GM18868 (cell line): ENCODE results near the gene EDDM13.
"Not testable (repeated sequence)": the region's sequence is repeated elsewhere in the genome, so short reads cannot be mapped to it uniquely, and the experiment has no call there.

ENCODE experiments used
- ATAC-seq: cut with Tn5 transposase; IDR thresholded peaks from one replicate; pipeline ENCODE4 v1.9.1; 2021; ENCODE audit warnings: mild to moderate bottlenecking, moderate library complexity; ENCODE audit not compliant: unreplicated experiment

Gene EDDM13

GRCh38 chr19:56294549-56294948 lies 22.0 kb downstream of the EDDM13 start:
- no peak for ATAC-seq

GRCh38 chr19:56295531-56296455 lies 23.2 kb downstream of the EDDM13 start:
- ATAC-seq: no peak

- no peak for ATAC-seq
These were observed 24.5 kb downstream of the EDDM13 start for GRCh38 chr19:56297010-56297409.

GRCh38 chr19:56299688-56300087 lies 27.1 kb downstream of the EDDM13 start:
- no peak for ATAC-seq

- ATAC-seq: no peak
These were observed 28.6 kb downstream of the EDDM13 start for GRCh38 chr19:56301155-56301554.

- no peak for ATAC-seq
These were observed 29.5 kb downstream of the EDDM13 start for GRCh38 chr19:56301886-56302620.

DNA sequence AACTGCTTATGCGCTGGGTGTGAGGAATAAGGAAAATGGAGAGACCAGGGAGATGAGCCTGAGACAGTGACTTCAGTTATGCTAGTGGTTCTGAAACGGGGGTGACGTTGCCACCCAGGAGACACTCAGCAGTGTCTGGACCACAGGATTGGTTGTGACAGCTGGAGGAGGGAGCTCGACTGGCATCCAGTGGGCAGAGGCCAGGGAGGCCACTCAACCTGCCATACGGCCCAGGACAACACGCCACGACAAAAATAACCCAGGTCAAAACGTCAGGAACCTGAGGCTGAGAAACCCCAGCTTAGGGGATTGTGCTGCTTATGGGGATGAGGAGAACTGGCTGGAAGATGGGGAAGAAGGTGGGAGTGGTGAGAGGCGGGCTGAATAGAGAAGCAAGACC lies 31.7 kb downstream of the EDDM13 start:
- ATAC-seq: no peak

DNA sequence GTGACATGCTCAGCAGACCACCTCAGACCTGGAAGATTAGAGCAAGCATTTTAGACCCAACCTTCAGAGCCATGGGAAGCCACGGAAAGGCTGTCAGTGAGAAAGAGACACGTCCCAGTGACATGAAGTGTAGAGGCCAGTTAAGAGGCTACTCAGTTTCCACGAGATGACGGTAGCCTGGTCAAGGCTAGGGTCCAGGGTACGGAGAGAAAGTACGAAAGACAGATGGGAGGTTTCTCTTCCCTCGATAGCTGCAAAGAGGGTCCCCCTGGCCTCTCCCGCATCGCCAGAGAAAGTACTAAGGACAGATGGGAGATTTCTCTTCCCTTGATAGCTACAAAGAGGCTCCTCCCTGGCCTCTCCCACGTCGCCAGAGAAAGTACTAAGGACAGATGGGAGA lies 33.5 kb downstream of the EDDM13 start:
- ATAC-seq: no peak

GRCh38 chr19:56307062-56307461 lies 34.5 kb downstream of the EDDM13 start:
- not testable (repeated sequence) for ATAC-seq

- no peak for ATAC-seq
These were observed 36.2 kb downstream of the EDDM13 start for GRCh38 chr19:56308792-56309191.

DNA sequence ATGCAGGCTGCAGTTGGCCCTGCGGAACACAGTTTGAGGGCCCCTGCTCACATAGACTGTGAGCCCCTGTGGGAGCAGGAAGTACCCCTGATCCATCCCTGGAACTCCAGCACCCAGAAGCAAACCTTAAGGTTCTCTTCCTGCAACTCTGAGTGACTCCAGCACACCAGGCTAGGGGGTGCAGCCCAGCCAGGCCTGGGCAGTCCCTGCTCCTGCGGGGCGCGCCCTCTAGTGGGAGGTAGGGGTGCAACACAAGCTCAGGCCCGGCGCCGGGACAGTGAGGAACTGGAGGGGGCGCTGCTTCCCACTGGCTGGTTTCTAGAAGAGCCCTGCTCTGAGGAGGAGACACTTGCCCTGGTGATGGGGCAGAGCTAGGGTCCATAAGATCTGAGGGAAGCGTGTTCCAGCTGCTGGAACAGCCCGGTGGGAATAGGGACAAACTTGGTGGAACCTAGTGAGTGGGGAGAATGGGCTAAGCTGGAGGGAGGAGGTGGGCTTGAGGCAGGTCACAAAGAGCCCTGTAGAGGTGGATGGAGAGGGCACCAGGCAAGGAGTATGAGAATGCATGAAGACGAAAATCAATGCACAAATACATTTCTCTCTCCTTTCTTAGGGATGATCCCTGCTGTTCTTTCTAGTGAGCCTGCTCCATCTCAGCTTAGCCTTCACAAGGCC lies 37.1 kb downstream of the EDDM13 start:
- ATAC-seq: no peak

DNA sequence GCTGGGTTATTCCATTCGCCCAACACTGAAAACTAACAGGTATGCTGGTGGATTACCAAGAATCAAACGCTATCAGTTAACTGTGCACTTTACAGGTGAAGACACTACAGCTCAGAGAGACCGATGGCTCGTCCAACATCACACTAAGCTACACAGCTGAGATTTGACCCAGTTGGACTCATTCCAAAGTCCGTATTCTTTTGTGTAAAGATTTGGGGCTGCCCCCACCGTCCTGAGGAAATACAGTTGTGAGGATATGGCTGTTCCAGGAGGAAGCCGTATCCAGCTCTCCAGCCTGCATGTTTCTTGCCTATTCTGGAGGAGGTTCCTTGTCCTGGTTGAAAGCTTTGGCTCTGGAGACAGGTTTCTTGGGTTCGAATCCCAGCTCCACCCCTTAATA lies 37.9 kb downstream of the EDDM13 start:
- ATAC-seq: no peak

DNA sequence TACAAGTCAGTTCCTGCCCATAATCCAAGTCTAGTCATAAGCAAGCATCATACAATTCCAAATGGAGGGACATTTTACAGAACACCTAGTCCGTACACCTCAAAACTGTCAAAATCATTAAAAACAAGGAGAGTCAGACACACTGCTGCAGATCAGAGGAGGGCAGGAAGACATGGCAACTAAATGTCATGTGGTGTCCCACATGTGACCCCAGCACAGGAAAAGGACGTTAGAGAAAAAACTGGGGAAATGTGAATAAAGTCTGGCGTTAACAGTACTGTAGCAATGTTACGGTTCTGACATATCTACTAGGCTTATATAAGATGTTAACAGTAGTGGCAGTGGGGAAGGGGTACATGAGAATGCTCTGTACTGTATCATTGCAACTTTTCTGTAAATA lies 39.8 kb downstream of the EDDM13 start:
- no peak for ATAC-seq

DNA sequence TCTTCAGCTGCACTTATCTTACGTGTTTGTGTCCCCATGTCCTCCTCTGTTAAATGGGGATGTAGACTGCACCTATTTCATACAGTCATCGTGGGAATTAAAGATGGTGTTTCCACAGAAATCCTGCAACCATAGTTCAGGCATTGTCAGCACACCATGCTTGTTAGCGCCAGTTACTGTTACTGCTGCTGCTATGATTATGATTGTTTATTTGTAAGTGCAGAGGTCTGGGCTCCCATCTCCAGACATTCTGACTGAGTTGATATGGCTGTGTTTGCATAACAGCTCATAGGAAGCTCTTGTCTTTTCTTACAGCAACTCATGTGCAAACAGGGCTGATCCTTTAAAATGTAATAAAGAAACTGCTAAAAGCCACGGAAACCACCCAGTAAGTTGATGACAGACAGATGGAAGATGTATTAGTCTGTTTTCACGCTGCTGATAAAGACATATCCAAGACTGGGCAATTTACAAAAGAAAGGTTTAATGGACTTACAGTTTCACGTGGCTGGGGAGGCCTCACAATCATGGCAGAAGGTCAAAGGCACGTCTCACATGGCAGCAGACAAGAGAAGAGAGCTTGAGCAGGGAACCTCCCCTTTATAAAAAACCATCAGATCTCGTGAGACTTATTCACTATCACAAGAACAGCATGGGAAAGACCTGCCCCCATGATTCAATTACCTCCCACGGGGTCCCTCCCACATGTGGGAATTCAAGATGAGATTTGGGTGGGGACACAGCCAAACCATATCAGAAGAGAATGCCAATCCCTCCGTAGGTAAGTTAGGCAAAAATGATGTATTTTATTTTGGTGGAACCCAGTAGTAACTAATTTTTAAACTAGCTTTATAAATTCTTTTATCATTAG lies 40.5 kb downstream of the EDDM13 start:
- ATAC-seq: no peak

GRCh38 chr19:56314018-56314380 lies 41.5 kb downstream of the EDDM13 start:
- no peak for ATAC-seq

DNA sequence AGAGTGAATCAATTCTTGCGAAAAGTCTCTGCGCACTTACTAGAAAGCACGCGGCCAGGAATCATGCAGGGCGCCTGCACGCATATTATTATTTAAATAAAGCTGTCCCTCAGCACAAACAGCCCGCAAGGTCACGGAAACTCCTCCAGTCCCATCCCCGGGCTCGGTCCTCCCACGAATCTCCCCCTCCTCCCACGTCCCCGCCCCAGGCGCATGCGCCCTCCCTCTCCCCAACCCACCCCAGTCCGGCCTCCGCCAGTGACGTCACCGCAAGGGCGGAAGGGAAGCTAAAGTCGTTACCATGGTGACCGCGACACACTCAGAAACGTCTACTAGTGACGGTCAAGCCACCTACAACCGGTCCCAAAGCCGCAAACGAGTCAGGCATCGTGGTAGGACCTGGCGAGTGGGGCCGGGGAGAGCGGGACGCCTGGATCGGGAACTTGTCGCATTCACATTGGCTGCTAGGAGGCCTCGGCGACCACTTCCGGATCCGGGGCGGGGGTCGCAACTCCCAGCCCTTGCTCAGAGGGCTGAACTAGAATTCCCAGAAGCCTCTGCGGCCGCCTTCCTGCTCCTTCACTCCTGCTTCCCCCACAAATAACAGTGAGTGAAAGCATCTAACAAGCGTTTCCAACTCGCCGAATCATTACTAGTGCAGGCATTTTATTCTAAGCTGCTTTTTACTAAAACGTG lies 42.0 kb downstream of the EDDM13 start, which contains the start of gene ZSCAN5A:
TSS of gene ZSCAN5A (minus strand) at position 459 of the 696 bp plus-strand sequence. CDS start 89,793 bp downstream, outside the sequence.
- ATAC-seq: peak; percentile 73

DNA sequence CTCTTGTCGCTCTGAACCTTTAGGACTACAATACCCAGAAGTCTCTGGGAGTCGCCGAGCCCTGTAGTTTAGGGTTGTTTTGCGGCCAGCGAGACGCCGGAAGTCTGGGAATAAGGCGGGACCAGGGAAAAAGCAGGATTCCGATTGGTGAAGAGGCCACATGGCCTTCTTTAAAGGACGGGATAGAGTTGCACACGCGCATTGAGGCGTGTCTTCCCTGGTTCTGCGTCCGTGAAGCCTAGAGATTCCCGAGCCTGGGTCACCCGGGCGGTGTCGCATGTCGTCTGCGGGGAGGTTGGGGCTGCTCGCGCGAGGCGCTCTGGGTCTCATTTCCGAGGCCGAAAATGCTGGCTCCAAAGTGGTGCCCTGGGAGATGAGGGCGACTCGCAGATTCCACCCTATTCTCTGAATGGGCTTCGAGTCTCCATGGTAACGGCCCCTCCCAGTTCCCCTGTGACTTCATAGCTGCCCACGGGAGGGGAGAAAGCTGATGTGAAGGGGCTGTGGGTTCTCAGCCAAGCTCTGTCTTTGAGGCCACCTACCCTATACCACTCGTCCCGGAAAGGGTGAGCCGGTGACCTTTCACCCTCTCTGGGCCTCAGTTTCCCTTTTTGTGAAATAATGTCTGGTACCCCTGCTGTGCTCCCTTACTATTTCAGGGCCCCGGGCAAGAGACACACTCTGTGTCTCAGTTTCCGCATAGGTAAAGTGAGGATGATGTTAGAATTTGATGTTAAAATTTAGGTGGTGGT lies 42.7 kb downstream of the EDDM13 start:
- peak; percentile 66 for ATAC-seq

GRCh38 chr19:56316728-56317127 lies 44.2 kb downstream of the EDDM13 start:
- ATAC-seq: no peak

DNA sequence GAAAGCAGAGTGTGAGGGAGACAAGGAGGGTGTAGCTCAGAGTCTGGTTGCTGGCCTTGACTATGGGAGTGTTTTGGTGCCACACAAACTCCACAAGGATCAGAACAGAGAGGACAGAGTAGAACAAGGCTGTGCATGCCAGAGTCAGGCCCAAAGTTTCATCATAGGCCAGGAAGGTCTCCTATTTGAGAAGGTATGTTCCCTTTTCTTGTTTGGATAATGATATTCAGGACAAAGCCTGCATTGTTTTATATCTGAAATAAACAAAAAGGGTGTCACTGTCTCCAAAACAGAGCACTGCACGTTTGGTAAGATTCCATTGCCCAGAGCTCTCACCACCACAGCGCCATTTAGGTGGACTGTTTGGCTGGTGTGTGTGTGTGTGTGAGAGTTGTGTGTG lies 45.2 kb downstream of the EDDM13 start:
- ATAC-seq: no peak
